ENCODE data around the gene PCDHB13. TPM values are rescaled to one million over a fixed set of nuclear protein-coding genes. Genes with fewer than 3 reads are reported as not detected.
"Not testable (repeated sequence)": the region's sequence is repeated elsewhere in the genome, so short reads cannot be mapped to it uniquely, and the experiment has no call there.

The PCDHB13 gene
- total RNA-seq, 2 experiments from 2014 or later: not detected

- no peaks in the 10 kb centered on the region for H3K4me1 ChIP-seq (ENCODE audit: insufficient read depth, low read length)
- POLR2A ChIA-PET: no interaction called here
- Mint-ChIP-seq H3K27ac (no peak overlapping the region), H3K4me1 (ENCODE audit: low read depth) (no peaks in the 10 kb centered on the region), H3K36me3 (ENCODE audit: low read depth) (peaks cover 29% of the 10 kb centered on the region), H3K9me3 (peaks cover 11% of the 10 kb centered on the region), H3K4me3 (no peak overlapping the region), H3K27me3 (peaks cover 73% of the 10 kb centered on the region)
- no peaks in the 10 kb centered on the region for H3K36me3 ChIP-seq (ENCODE audit: insufficient read depth, low read length)
- no peak overlapping the region for H3K4me3 ChIP-seq (ENCODE audit: low read length)
- DNase-seq (no peak), ATAC-seq (ENCODE audit: poor library complexity) (no peak)
- no peak overlapping the region for H3K27ac ChIP-seq (ENCODE audit: low read depth in 1 of 2, low read length in 2 of 2)
- CTCF ChIA-PET: no interaction called here
- H3K27me3 ChIP-seq (ENCODE audit: control insufficient read depth in 1 of 2, insufficient read depth in 2 of 2, low read length in 2 of 2): peaks cover 24 to 43% of the 10 kb centered on the region in 2 experiments
- TF ChIP-seq CTCF (IDR thresholded peaks at IDR 0.05): no peak
- intact Hi-C loops (cut with DNase I, micrococcal nuclease): no loop called here
- peaks cover 28 to 73% of the 10 kb centered on the region in 2 experiments for H3K9me3 ChIP-seq (ENCODE audit: control insufficient read depth in 1 of 2, insufficient read depth in 1 of 2, low read length in 2 of 2)
These were observed 23.0 kb downstream of the PCDHB13 start for GRCh38 chr5:141236516-141237313.

- H3K9me3 ChIP-seq (ENCODE audit: control insufficient read depth in 1 of 2, insufficient read depth in 1 of 2, low read length in 2 of 2): peaks cover 40 to 85% of the 10 kb centered on the region in 2 experiments
- Mint-ChIP-seq H3K4me1 (ENCODE audit: low read depth) (peaks cover 4% of the 10 kb centered on the region), H3K36me3 (ENCODE audit: low read depth) (peaks cover 48% of the 10 kb centered on the region), H3K4me3 (no peak overlapping the region), H3K9me3 (peaks cover 9% of the 10 kb centered on the region), H3K27ac (no peak overlapping the region), H3K27me3 (peaks cover 69% of the 10 kb centered on the region)
- ChIA-PET POLR2A (no interaction called here), CTCF (no interaction called here)
- ATAC-seq (ENCODE audit: poor library complexity) (no peak), DNase-seq (no peak)
- no peak for TF ChIP-seq CTCF (IDR thresholded peaks at IDR 0.05)
- H3K36me3 ChIP-seq (ENCODE audit: insufficient read depth, low read length): no peaks in the 10 kb centered on the region
- H3K27me3 ChIP-seq (ENCODE audit: control insufficient read depth in 1 of 2, insufficient read depth in 2 of 2, low read length in 2 of 2): peaks cover 37 to 56% of the 10 kb centered on the region in 2 experiments
- H3K4me1 ChIP-seq (ENCODE audit: insufficient read depth, low read length): peaks cover 3% of the 10 kb centered on the region
- intact Hi-C loops (cut with DNase I, micrococcal nuclease): no loop called here
- no peak overlapping the region for H3K4me3 ChIP-seq (ENCODE audit: low read length)
- no peak overlapping the region for H3K27ac ChIP-seq (ENCODE audit: low read depth in 1 of 2, low read length in 2 of 2)
These were observed 27.8 kb downstream of the PCDHB13 start for GRCh38 chr5:141241496-141241895.

GRCh38 chr5:141245250-141245717, 31.6 kb downstream of the PCDHB13 start, which contains the start of gene PCDHB15:
PCDHB15 (plus strand) TSS chr5:141245395; CDS start chr5:141245579, 184 bp downstream.
- Mint-ChIP-seq H3K27me3 (peaks cover 55% of the 10 kb centered on the region), H3K36me3 (ENCODE audit: low read depth) (peaks cover 47% of the 10 kb centered on the region), H3K4me3 (peak within 1 kb of the TSS; percentile 51), H3K4me1 (ENCODE audit: low read depth) (peaks cover 4% of the 10 kb centered on the region), H3K9me3 (peaks cover 18% of the 10 kb centered on the region), H3K27ac (no peak within 1 kb of the TSS)
- Histone ChIP-seq H3K4me1 (ENCODE audit: insufficient read depth, low read length) (peaks cover 3% of the 10 kb centered on the region), H3K27ac (ENCODE audit: low read depth in 1 of 2, low read length in 2 of 2) (no peak within 1 kb of the TSS), H3K9me3 (ENCODE audit: control insufficient read depth in 1 of 2, insufficient read depth in 1 of 2, low read length in 2 of 2) (peaks cover 50 to 79% of the 10 kb centered on the region in 2 experiments), H3K27me3 (ENCODE audit: control insufficient read depth in 1 of 2, insufficient read depth in 2 of 2, low read length in 2 of 2) (peaks cover 27 to 29% of the 10 kb centered on the region in 2 experiments), H3K4me3 (ENCODE audit: low read length) (no peak within 1 kb of the TSS), H3K36me3 (ENCODE audit: insufficient read depth, low read length) (no peaks in the 10 kb centered on the region)
- CTCF ChIA-PET: interaction anchor here (0.7 kb wide), 1 partner anchor 26 kb away, joined by 4 read pairs; no protein-coding TSS in a partner anchor
- peak in 4 of 14 experiments; percentile 5 to 42 (median 17) for DNase-seq
- POLR2A ChIA-PET: no interaction called here
- ATAC-seq (ENCODE audit: poor library complexity): no peak
- no peak for TF ChIP-seq CTCF (IDR thresholded peaks at IDR 0.05)
- intact Hi-C loops (cut with DNase I, micrococcal nuclease): no loop called here

GRCh38 chr5:141246971-141247370, 33.3 kb downstream of the PCDHB13 start:
- intact Hi-C loops (cut with DNase I, micrococcal nuclease); H3K27ac Mint-ChIP-seq; H3K27ac ChIP-seq (ENCODE audit: low read depth in 1 of 2, low read length in 2 of 2); H3K4me1 ChIP-seq (ENCODE audit: insufficient read depth, low read length); H3K4me1 Mint-ChIP-seq (ENCODE audit: low read depth); ATAC-seq (ENCODE audit: poor library complexity); DNase-seq; POLR2A ChIA-PET; H3K4me3 Mint-ChIP-seq; CTCF ChIA-PET; H3K4me3 ChIP-seq (ENCODE audit: low read length); H3K36me3 ChIP-seq (ENCODE audit: insufficient read depth, low read length): not testable (repeated sequence)
- Mint-ChIP-seq H3K27me3 (peaks cover 43% of the 10 kb centered on the region), H3K36me3 (ENCODE audit: low read depth) (peaks cover 40% of the 10 kb centered on the region), H3K9me3 (peaks cover 13% of the 10 kb centered on the region)
- Histone ChIP-seq H3K9me3 (ENCODE audit: control insufficient read depth in 1 of 2, insufficient read depth in 1 of 2, low read length in 2 of 2) (peaks cover 39 to 81% of the 10 kb centered on the region in 2 experiments), H3K27me3 (ENCODE audit: control insufficient read depth in 1 of 2, insufficient read depth in 2 of 2, low read length in 2 of 2) (peaks cover 21 to 24% of the 10 kb centered on the region in 2 experiments)

GRCh38 chr5:141247434-141247833, 33.7 kb downstream of the PCDHB13 start:
- H3K36me3 Mint-ChIP-seq (ENCODE audit: low read depth): peaks cover 40% of the 10 kb centered on the region

More at GRCh38 chr5:141247434-141247833, 33.7 kb downstream of the PCDHB13 start:
- DNase-seq; H3K4me1 Mint-ChIP-seq (ENCODE audit: low read depth); H3K27ac Mint-ChIP-seq; ATAC-seq (ENCODE audit: poor library complexity); intact Hi-C loops (cut with DNase I, micrococcal nuclease); H3K4me3 Mint-ChIP-seq; CTCF ChIA-PET; POLR2A ChIA-PET; H3K27ac ChIP-seq (ENCODE audit: low read depth in 1 of 2, low read length in 2 of 2); H3K36me3 ChIP-seq (ENCODE audit: insufficient read depth, low read length); H3K4me3 ChIP-seq (ENCODE audit: low read length); H3K4me1 ChIP-seq (ENCODE audit: insufficient read depth, low read length): not testable (repeated sequence)
- peaks cover 13% of the 10 kb centered on the region for H3K9me3 Mint-ChIP-seq
- peaks cover 40% of the 10 kb centered on the region for H3K27me3 Mint-ChIP-seq
- Histone ChIP-seq H3K27me3 (ENCODE audit: control insufficient read depth in 1 of 2, insufficient read depth in 2 of 2, low read length in 2 of 2) (peaks cover 21 to 23% of the 10 kb centered on the region in 2 experiments), H3K9me3 (ENCODE audit: control insufficient read depth in 1 of 2, insufficient read depth in 1 of 2, low read length in 2 of 2) (peaks cover 38 to 80% of the 10 kb centered on the region in 2 experiments)
